Measurements from ENCODE around the gene IFNAR2.

GRCh38 chr21:33189237-33189636, 40.5 kb upstream of the IFNAR2 start:
- TF ChIP-seq CTCF (IDR thresholded peaks at IDR 0.05 in 2 of 3, conservative IDR thresholded peaks at IDR 0.05 in 1 of 3; ENCODE audit: borderline replicate concordance in 1 of 3, insufficient read depth in 1 of 3, low read depth in 2 of 3, low read length in 2 of 3) (no peak), POLR2AphosphoS5 (IDR thresholded peaks at IDR 0.05; ENCODE audit: low read depth, low read length) (no peak), POLR2A (IDR thresholded peaks at IDR 0.05; ENCODE audit: borderline replicate concordance, extremely low read depth, insufficient read depth, insufficient read length) (no peak), YY1 (IDR thresholded peaks at IDR 0.05; ENCODE audit: extremely low read depth, insufficient replicate concordance, low read depth, low read length) (no peak), EZH2 (IDR thresholded peaks at IDR 0.05) (no peak), SRF (IDR thresholded peaks at IDR 0.05; ENCODE audit: low read depth) (no peak), ZBTB33 (IDR thresholded peaks at IDR 0.05; ENCODE audit: extremely low read depth, insufficient replicate concordance, low read length) (no peak), REST (IDR thresholded peaks at IDR 0.05; ENCODE audit: low read depth) (no peak), EZH2phosphoT487 (IDR thresholded peaks at IDR 0.05; ENCODE audit: borderline replicate concordance) (no peak), JUND (IDR thresholded peaks at IDR 0.05) (no peak), RAD21 (IDR thresholded peaks at IDR 0.05; ENCODE audit: low read depth) (no peak)
